Fibroblast of skin of right quadriceps (primary cell): ENCODE results near the gene BTNL2.
"Not testable (repeated sequence)": the region's sequence is repeated elsewhere in the genome, so short reads cannot be mapped to it uniquely, and the experiment has no call there.

Experiments
- DNase-seq: peaks from one replicate; pipeline ENCODE4 v3.0.0-alpha.2; 2013

Gene BTNL2

GRCh38 chr6:32359225-32359624 is 47.8 kb downstream of the BTNL2 start:
- not testable (repeated sequence) for DNase-seq

- DNase-seq: not testable (repeated sequence)
These were observed 48.4 kb downstream of the BTNL2 start for GRCh38 chr6:32358548-32358947.

- no peak for DNase-seq
These were observed 52.0 kb downstream of the BTNL2 start for GRCh38 chr6:32355018-32355417.

- DNase-seq: no peak
These were observed 53.6 kb downstream of the BTNL2 start for GRCh38 chr6:32353348-32353747.
